ENCODE results near the gene GSDMA. TPM values are rescaled to one million over a fixed set of nuclear protein-coding genes. Genes with fewer than 3 reads are reported as not detected.

The GSDMA gene
- total and polyA plus RNA-seq, 8 donors, result 0.09 to 0.73 TPM; not detected in 6

- no peaks in the 10 kb centered on the region for H3K27me3 ChIP-seq
- H3K9me3 ChIP-seq, result no peaks in the 10 kb centered on the region
- ATAC-seq, result no peak
- H3K27ac ChIP-seq, result no peak overlapping the region
- no peak overlapping the region for H3K4me3 ChIP-seq
- DNase-seq, result no peak
- no peaks in the 10 kb centered on the region for H3K36me3 ChIP-seq
- no peaks in the 10 kb centered on the region for H3K4me1 ChIP-seq
- 70 to 87% methylated on average over 2 of the region's 2 CpGs for WGBS, 2 donors
- TF ChIP-seq CTCF (IDR thresholded peaks at IDR 0.05), result no peak
- FAIRE-seq, result no peak
- intact Hi-C loops (cut with DNase I), result no loop called here
Measured at GRCh38 chr17:39973496-39973895, 10.7 kb downstream of the GSDMA start.

GRCh38 chr17:39974433-39974832 lies 11.6 kb downstream of the GSDMA start:
- H3K4me3 ChIP-seq, result no peak overlapping the region
- no peak for DNase-seq
- WGBS, 2 donors, result 62 to 71% methylated on average over 5 of the region's 5 CpGs
- no peaks in the 10 kb centered on the region for H3K27me3 ChIP-seq
- intact Hi-C loops (cut with DNase I), result no loop called here
- H3K36me3 ChIP-seq, result no peaks in the 10 kb centered on the region
- H3K9me3 ChIP-seq, result no peaks in the 10 kb centered on the region
- H3K4me1 ChIP-seq, result no peaks in the 10 kb centered on the region
- ATAC-seq, result no peak
- H3K27ac ChIP-seq, result no peak overlapping the region
- FAIRE-seq, result no peak
- no peak for TF ChIP-seq CTCF (IDR thresholded peaks at IDR 0.05)

- no peaks in the 10 kb centered on the region for H3K27me3 ChIP-seq
- no peak overlapping the region for H3K27ac ChIP-seq
- intact Hi-C loops (cut with DNase I), result no loop called here
- 57 to 62% methylated on average over 4 of the region's 4 CpGs for WGBS, 2 donors
- DNase-seq (no peak), ATAC-seq (no peak), FAIRE-seq (no peak)
- TF ChIP-seq CTCF (IDR thresholded peaks at IDR 0.05), result no peak
- H3K9me3 ChIP-seq, result no peaks in the 10 kb centered on the region
- no peak overlapping the region for H3K4me3 ChIP-seq
- H3K36me3 ChIP-seq, result no peaks in the 10 kb centered on the region
- no peaks in the 10 kb centered on the region for H3K4me1 ChIP-seq
Measured at GRCh38 chr17:39975801-39976200, 13.0 kb downstream of the GSDMA start.

- no peak overlapping the region for H3K27ac ChIP-seq
- intact Hi-C loops (cut with DNase I), result no loop called here
- peaks cover 0 to 1% (median 0%) of the 10 kb centered on the region in 3 donors for H3K36me3 ChIP-seq
- no peak for TF ChIP-seq CTCF (IDR thresholded peaks at IDR 0.05)
- ATAC-seq (no peak), DNase-seq (no peak), FAIRE-seq (no peak)
- H3K4me3 ChIP-seq, result no peak overlapping the region
- H3K27me3 ChIP-seq, result no peaks in the 10 kb centered on the region
- 73 to 78% methylated on average over 5 of the region's 5 CpGs for WGBS, 2 donors
- peaks cover 8 to 14% (median 12%) of the 10 kb centered on the region in 3 donors for H3K4me1 ChIP-seq
- H3K9me3 ChIP-seq, result no peaks in the 10 kb centered on the region
Measured at GRCh38 chr17:39979016-39979670, 16.3 kb downstream of the GSDMA start.

- WGBS, 2 donors, result 0% methylated on average over 10 of the region's 10 CpGs
- H3K27me3 ChIP-seq, result no peaks in the 10 kb centered on the region
- TF ChIP-seq CTCF (IDR thresholded peaks at IDR 0.05), result no peak
- peaks cover 0 to 9% (median 7%) of the 10 kb centered on the region in 3 donors for H3K36me3 ChIP-seq
- peaks cover 8 to 14% (median 12%) of the 10 kb centered on the region in 3 donors for H3K4me1 ChIP-seq
- no peaks in the 10 kb centered on the region for H3K9me3 ChIP-seq
- H3K27ac ChIP-seq, result peak overlapping the region; percentile 60 to 88 (median 80)
- peak; percentile 26 to 32 (median 28) for ATAC-seq
- FAIRE-seq, result no peak
- peak overlapping the region; percentile 11 to 98 (median 60) for H3K4me3 ChIP-seq
- DNase-seq, result no peak
- intact Hi-C loops (cut with DNase I), result no loop called here
Measured at GRCh38 chr17:39979893-39980350, 17.1 kb downstream of the GSDMA start.

All from pancreas (tissue), 10 donors.